ENCODE data around the gene ZDHHC7. TPM values are rescaled to one million over a fixed set of nuclear protein-coding genes. Genes with fewer than 3 reads are reported as not detected.
A peak's percentile ranks its signal among the peaks of the same experiment; 100 is the strongest.

Gene ZDHHC7
- total and polyA plus RNA-seq, 9 of the 15 experiments (the other 6 are each of a cell fraction or from before 2014, with no cell fraction given) = 1.7 to 49.7 (median 37.4) TPM

- WGBS (ENCODE audit: insufficient coverage, low coverage, missing lambda C conversion rate) = 85% methylated on average over 7 of the region's 7 CpGs
- in situ Hi-C loops (cut with MboI) = no loop called here
- BruUV-seq (replicated peaks) = no TSS peak
- no peak for TF ChIP-seq NBN (IDR thresholded peaks at IDR 0.05; ENCODE audit: low read depth)
- TF ChIP-seq PBX2 (CRISPR knock-in tag; IDR thresholded peaks at IDR 0.05; ENCODE audit: low read depth) = no peak
- TF ChIP-seq PBX2 (tag; conservative IDR thresholded peaks at IDR 0.05; ENCODE audit: low read depth) = peak; percentile 49; the same call in 1 of the 2 replicates
- TF ChIP-seq MYNN (IDR thresholded peaks at IDR 0.05) = no peak
- TF ChIP-seq MYNN (CRISPR knock-in tag; IDR thresholded peaks at IDR 0.05) = no peak
- TF ChIP-seq CTCF (IDR thresholded peaks at IDR 0.05 in 2 of 3, conservative IDR thresholded peaks at IDR 0.05 in 1 of 3; ENCODE audit: insufficient read depth in 2 of 3, low read depth in 1 of 3, low read length in 3 of 3) = no peak
- TF ChIP-seq TRIM25 (IDR thresholded peaks at IDR 0.05; ENCODE audit: borderline replicate concordance) = no peak
- 0 out of 2 replicates have a peak, but pooled peaks have one; percentile 9 for TF ChIP-seq ZFX (CRISPR knock-in tag; IDR thresholded peaks at IDR 0.05)
- CTCF ChIA-PET (ENCODE audit: low intra/inter-chr PET ratio) = no interaction called here
- POLR2A ChIA-PET = interaction anchor here (0.6 to 0.7 kb wide), 2 partner anchors 18 to 774 kb away, joined by 3 read pairs; no protein-coding TSS in a partner anchor
- Histone ChIP-seq H4K20me1 (replicated peaks; ENCODE audit: control insufficient read depth, insufficient read depth, low read length) (peaks cover 41% of the 10 kb centered on the region), H3K79me2 (ENCODE audit: control insufficient read depth, insufficient read depth, low read length) (peaks cover 90% of the 10 kb centered on the region), H3K27me3 (ENCODE audit: control insufficient read depth in 2 of 2, insufficient read depth in 2 of 2, low read length in 2 of 2) (no peaks in the 10 kb centered on the region), H3K9me3 (replicated peaks; ENCODE audit: control insufficient read depth, insufficient read depth, low read depth, low read length) (no peaks in the 10 kb centered on the region), H3K9ac (ENCODE audit: insufficient read depth in 1 of 2, low read depth in 2 of 2, low read length in 2 of 2) (no peak overlapping the region; a peak in 1 of 4 replicates), H3K4me1 (replicated peaks in 1 of 2; ENCODE audit: control insufficient read depth in 2 of 2, insufficient read depth in 2 of 2, low read length in 2 of 2) (peaks cover 36 to 40% of the 10 kb centered on the region in 2 experiments), H3K36me3 (ENCODE audit: control insufficient read depth, insufficient read depth, low read length) (peaks cover 45% of the 10 kb centered on the region; the same call in 2 of the 3 replicates), H3K4me3 (no peak overlapping the region), H3K4me2 (ENCODE audit: insufficient read depth, low read length) (no peak overlapping the region), H2AFZ (ENCODE audit: low read depth, low read length) (no peak overlapping the region), H3K27ac (ENCODE audit: extremely low read depth, low read depth, low read length) (no peak overlapping the region), H3K9me1 (ENCODE audit: control insufficient read depth, insufficient read depth, low read length) (peaks cover 12% of the 10 kb centered on the region)
- ATAC-seq (no peak), DNase-seq (ENCODE audit: extremely low read depth in 1 of 4, low spot score in 3 of 4) (no peak), FAIRE-seq (no peak)
- intact Hi-C loops (cut with micrococcal nuclease) = no loop called here
These were observed 3.7 kb downstream of the ZDHHC7 start for GRCh38 chr16:85007496-85008214.

Data from K562 (cell line).